GM04503 (cell line): ENCODE results near the gene CDC42BPB.

ENCODE experiments used
- DNase-seq: peaks from one replicate; pipeline ENCODE4 v3.0.0-alpha.2; 2012; ENCODE audit warnings: low read depth

Gene CDC42BPB

DNA sequence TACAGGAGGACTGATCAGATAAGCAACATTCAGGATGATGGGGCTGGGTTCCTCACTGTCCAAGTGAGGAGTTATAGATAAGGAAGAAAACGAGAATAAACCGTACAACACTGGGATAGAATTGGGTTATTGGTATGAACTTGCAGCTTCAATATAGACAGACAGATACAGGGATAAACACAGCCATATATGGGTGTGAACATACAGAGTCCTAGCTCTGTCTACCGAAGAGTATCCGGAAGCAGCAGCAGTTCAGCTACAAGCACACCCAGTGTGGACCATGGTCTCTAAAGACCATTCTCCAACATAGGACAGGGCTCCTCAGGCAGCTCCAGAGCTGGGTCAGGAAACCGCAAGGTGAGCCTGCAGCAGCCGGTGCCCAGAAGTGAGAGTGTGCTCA, 40.8 kb downstream of the CDC42BPB start:
- DNase-seq, result no peak

DNA sequence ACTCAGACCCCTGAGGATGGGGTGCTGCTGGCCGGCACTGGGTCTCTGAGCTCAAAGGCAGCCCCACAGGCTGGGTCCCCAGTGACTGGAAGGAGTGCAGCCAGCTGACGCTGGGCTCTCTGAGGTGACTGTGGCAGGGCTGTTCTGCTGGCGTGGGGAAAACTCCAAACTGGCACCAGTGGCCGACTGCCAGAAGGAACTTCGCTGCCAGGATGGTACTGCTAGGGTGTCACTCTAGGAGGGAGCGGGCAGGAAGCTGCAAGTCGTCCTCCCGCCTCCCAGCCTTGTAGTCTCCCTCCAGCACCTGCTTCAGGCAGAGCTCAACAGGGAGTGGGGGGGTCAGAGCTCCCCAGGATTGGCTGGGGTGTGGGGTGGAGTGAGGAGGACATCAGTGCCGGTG, 41.3 kb downstream of the CDC42BPB start:
- no peak for DNase-seq

DNA sequence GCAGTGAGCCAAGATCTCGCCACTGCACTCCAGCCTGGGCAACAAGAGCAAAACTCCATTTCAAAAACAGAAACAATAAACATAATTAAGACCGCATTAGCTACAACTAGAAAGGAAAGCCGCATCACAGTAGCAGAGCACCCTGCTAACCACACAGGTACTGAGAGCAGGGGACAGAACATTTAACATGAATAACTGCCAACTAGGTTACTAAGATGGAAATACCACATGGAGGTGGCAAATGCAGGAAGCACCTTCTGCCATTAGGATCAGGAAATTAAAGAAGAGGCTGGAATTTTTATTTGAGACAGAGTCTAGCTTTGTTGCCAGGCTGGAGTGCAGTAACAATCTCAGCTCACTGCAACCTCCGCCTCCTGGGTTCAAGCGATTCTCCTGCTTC, 41.9 kb downstream of the CDC42BPB start:
- DNase-seq, result no peak

DNA sequence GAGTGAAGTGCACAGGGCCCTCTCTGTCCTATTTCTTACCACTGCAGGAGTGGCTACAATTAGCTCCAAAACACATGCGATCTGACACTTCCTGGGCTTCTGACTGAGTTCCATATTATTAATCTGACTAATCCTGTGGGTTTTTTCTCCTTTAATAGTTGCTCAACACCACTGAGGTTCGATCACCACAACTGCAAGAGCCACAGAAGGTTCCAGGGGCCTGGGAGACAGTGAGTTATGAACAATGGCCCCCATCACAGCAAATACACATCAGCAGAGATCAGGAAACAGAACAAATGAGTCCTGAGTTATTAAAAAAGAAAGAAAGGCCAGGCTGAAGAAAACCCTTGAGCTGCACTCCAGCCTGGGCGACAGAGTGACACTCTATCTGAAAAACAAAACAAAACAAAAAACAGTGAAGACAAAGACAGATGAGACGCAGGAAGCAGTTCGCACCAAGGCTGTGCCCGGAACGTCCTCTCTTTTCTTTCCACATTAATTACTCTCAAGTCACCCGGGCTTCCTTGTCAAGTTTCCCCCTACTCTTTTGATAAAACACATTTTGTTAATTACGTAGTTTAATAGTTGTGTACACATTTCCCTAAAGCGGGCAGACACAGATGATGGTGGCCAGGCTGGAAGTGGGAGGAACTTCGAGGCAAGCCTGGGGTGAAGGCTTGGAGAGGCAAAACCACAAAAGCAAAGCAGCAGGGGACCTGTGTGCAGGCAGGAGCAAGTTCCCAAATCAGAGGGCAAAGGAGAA, 42.7 kb downstream of the CDC42BPB start:
- no peak for DNase-seq

DNA sequence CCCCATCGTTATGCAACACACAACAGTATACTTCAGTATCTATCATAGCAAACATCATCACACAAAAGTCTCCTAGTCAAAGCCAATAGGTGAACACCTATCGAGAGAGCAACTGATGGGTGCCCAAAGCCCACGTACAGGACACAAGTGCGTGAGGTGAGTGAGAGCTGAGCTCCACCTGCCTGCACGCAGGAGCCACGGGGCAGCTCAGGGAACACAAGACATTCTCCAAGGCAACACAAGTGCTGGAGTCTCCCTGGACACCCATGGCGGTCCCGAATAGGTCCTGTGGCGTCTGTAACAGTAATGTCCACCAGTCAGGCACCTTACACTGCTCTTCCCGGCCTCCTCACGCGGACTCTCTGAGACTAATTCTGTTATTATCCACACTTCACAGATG, 44.3 kb downstream of the CDC42BPB start:
- DNase-seq, result no peak

DNA sequence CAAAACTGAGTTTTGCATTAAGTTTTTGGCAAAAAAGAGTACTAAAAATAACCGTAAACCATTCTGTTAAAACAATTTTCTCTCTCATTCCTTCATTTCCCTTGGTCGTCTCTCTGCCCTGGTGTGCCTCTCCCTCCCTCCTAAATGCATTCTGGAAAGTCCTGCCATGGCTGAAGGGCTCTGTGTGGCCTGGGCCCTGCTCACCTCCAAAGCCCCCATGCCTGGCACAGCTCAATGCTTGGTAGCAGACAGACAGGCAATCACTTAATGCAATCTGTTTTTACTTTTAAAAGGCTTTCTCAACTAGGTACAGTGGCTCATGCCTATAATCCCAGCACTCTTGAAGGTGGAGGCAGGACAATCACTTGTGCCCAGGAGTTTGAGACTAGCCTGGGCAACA, 47.8 kb downstream of the CDC42BPB start:
- no peak for DNase-seq

DNA sequence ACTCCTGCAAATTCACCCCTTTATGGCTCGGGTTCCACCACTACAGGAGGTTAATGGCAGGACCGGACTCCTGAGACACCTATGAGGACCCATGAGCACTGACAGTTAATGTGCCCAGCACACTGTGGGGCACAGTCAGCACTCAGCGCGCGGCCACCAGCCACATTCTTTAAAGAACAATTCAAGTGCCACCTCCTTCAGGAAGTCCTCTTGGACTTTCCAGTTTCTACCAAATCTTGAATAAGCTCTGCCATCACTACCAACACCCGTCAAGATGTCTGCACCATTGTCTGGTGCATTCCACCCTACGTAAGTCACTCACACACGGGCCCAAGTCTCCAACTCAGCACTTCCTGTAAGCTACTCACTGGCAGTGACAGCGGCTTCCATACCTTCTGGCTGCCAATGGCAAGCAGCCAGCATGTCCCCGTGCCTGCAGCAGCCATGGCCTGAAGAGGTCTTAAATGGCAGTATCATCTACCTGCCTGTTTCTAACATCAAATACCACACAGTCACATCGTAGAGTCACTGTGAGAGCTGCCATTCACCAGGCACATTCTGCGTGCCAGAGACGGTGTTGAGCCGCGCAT, 48.5 kb downstream of the CDC42BPB start:
- no peak for DNase-seq

DNA sequence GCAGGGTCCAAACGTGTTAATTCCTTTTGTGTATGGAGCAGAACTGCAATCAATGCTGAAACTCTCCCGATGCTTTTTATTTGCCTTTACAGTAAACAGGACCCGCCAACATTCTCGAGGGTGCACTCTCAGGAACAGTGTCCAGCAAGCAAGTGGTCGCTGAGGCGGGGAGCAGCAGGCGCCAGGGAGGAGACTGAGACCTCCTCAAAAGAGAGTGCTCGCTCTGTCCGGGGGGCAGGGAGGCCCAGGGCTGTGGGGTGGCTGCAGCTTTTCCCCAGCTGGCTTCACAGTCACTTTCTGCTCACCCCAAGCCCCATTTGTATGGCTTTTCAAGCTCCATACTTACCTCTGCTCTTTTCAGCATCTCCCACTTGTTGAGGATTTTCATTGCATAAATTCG, 49.2 kb downstream of the CDC42BPB start:
- DNase-seq, result no peak

DNA sequence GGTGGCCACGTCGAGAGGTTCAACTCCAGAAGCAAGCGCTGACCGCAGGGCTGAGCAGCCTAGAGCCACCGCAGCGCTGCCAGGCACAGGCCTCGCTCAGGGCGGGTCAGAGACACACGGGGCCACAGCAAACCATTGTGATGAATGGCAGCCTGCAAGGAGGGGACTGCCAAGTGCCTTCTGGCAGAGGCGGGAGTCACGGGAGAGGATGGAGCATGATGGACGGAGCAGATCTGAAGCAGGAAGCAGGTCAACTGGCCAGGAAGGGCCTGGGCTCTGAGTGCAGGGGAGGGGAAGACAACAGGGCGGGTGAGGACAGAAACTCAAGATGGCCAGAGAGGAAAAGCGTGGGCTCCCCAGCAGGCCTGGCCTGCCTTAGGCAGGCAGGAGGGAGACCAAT, 49.8 kb downstream of the CDC42BPB start:
- no peak for DNase-seq

DNA sequence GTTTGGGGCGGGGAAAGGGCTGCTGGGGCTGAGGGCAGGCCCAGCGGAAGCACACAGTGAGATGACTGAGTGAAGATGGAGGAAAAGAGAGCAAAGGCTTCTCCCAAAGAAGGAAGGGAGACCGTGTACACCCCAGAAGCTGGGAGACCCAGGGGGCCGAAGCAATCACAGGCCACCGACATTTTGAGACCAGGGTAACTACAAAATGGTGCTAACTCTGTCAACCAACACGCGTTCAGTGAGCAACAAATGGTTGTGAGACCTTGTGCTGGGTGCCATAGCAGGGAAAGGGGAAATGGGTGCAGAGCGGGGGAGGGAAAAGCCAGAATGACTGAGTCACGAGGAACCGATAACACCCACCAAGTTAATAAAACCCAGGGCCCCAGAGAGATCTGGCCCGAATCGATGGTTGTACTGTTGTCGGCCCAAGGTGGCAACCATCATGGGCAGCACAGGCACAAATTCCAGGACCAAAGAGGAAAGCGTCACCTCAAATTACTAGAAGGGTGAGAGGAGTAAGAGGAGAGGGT, 50.3 kb downstream of the CDC42BPB start:
- no peak for DNase-seq

DNA sequence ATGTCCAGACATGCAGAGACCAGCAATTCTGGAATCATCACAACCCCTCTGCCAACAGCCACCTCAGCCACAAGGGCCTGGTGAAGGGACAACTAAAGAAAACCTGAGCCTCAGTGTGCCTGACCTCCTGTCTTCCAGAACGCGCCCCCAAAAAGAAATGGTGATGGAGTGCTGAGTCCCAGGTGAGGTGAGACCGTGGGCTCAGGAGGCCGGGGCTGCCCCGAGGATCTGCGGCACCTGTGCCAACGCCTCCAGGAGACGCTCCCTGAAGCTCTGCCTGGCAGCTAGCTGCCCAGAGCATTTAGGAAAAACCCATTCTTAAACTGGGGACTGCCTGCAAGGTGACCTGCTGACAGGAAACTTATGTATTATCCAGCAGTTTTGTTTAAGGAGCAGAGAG, 51.2 kb downstream of the CDC42BPB start:
- DNase-seq, result no peak

DNA sequence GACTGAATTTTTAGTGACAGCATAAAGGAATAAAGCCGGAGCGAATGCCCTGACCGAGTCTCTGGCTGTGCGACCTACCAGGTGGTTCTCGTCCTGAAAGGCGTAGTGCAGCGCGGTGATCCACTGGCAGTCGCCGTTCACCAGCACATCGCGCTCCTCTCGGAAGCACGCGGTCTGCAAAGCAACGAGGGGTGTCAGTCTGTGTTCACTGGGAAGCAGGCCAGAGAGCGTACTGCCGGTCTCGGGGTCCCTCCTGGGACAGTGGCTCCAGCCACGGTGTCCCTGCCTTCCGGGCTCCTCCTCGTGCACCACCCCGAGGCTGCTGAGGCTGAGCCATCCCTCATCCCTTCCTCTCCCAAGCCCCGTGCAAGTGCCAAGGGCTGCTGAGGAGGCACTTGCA, 53.5 kb downstream of the CDC42BPB start:
- DNase-seq, result no peak

DNA sequence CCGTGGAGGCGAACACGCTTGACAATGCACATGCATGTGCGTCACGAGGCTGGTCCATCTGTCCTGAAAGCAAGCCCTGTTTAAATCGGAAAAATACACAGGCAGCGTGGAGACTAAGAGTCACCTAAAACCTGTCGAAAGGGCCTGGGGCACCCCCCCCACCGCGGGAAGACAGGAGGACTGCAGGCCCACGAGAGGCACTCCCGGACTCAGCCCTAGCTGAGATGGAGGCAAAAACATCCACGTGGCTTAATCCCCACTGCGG, 54.1 kb downstream of the CDC42BPB start:
- DNase-seq, result no peak

DNA sequence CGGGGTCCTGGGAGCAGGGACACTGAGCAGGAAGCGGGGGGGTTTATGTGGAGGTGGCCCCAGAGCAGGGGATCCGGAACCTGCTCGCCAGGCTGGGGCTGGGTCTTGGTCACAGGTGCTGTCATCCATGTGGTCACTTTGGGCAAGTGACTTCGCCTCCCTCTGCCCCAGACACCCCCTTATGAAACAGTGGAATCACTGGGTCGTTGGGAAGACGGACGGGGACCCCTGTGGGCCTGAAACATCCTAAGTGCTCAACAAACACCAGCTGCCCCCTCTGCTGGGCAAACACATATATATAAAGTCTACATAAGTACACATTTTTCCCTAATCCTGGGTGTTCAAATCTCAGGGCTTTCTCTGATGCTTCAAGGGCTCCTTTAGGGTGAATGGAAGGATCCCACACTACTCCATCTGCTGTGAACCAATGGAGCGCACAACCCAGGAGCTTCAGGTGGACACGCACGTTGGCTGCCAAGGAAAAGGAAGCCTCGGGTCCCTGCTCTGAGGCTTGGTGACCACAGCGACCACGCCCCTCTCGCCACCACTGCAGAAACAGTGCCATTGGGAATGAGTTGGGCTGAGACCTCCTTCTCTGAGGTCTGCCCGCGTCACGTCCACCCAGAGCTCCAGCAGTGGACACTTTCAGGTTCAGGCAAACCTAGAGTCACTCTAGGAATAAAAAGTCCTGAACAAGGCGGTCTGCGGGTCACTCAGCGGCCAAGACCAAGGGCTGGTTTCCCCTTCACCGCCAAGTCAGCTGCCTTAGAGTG, 54.6 kb downstream of the CDC42BPB start:
- DNase-seq, result no peak

DNA sequence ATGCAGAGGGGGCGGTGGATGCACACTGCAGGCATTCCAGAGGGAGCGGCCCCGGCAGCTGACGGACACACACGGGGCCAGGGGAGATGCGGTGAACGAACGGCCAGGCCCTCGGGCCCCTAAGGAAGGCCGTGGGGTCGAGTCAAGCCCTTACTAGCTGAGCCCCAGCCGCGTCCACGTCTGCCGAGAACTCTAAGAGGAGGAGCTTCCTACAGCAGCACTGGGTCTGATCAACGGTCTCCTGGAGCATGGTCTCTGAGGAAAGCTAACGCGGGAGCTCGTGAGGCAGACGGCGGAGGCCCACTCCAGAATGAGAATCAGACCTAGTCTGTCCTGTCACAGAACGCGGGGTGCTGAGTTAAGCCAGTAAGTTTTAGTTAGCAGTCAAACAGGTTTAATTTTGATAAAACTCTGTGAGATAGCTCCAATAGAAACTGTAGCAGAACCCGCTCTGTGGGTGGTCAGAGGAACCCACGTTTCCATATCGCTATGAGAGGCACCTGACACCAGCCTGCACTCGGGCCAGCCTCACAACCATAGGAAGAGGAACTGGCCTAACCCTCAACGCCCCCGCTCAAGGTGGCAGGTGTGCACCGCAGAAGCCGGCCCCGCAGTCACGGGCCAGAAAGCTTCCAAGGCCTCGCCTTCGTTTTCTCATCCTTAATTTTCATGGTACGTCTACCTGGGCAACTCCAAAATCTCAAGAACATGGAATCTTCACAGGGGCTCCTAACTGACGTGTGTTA, 55.5 kb downstream of the CDC42BPB start:
- no peak for DNase-seq

DNA sequence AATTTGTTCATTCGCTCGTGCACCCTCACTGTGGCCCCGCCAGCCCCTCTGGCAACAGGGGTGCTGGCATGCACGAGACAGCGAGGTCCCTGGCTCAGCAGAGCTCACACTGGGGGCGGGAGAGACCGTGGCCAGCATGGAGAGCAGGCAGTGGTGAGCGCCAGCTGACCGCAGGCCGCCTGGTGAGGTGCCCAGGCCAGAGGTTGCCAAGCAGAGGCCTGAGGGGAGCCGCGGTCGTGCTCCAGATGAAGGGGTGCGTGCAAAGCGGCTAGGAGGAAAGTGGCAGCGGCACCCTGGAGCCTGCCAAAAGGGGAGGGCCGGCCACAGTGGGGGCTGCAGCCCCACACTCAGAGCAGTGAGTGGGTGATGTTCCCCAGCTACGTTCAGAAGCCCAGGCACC, 56.1 kb downstream of the CDC42BPB start:
- DNase-seq, result no peak

DNA sequence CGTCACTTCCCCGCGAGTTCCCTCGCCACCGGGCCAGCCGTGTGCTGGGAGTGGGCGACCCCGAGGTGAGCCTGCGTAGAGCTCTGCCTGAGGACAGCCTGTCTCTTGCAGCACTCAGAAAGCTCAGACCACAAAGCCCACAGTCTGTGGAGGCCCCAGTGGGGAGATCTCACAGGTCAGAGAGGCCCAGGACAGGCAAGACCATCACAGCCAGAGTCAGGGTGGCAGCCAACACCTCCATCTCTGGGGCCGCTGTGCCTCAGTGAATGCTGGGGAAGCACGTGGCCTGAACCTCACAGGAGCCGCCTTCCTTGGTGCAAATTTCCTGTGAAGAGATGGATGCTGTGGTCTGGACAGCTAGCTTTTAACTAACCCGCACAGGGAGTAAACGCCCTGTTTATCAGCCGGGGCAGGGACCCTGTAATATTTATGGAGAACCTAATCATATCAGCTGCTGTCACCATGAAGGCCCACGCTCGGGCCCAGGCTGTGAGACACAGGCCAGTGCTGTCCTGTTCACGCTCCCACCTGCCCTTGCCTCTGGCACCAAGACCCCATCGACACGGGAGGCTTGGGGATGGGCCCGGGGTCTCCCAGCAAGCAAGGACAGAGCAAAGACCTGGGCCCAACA, 56.9 kb downstream of the CDC42BPB start:
- no peak for DNase-seq

DNA sequence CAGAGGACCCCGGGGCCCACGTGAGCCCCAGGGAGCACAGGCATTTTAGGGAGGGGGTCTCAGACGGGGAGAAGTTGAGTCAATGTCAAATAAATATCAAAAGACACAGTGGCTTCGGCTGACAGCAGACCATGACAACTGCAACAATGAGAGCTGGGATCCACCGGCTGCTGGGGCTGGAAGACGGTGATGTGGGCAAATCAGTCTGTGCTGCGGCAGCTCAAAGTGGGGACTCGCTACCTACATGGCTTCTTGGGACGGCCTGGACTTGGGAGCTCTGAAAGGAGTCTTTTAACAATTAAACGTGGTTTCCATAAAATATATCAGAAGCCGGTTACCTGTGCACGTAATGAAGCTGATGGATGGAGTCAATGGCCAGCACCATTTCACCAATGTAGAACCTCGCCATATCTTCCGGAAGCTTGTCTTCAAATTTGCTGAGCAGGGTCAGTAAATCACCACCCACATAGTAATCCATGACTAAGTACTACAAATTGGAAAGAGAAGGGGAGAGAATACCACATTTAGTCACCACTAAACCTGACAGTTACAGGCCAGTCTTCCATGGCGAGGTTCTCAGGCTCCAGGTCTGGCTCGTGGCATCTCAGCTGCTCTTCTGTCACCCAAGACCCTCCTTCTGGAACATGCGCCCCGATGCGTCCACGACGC, 58.0 kb downstream of the CDC42BPB start:
- DNase-seq, result no peak

DNA sequence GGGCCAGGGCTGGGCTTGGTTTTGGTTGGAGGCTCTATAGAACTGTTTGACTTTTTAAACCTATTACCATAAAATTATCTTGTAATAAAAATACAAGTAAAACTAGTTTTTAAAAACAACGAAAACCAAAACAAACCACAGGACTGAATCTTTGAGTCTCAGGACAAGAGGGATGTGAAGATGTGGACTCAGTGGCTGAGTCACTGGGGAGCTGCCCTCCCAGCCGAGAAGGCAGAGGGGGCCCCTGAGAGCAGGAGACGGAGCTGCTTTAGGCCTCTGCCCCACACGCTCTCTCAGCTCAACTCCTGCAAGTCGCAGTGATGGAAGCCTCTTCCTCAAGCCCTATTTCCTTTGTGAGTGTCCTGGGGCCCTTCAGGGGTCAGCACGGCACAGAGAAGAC, 59.0 kb downstream of the CDC42BPB start:
- DNase-seq, result no peak

DNA sequence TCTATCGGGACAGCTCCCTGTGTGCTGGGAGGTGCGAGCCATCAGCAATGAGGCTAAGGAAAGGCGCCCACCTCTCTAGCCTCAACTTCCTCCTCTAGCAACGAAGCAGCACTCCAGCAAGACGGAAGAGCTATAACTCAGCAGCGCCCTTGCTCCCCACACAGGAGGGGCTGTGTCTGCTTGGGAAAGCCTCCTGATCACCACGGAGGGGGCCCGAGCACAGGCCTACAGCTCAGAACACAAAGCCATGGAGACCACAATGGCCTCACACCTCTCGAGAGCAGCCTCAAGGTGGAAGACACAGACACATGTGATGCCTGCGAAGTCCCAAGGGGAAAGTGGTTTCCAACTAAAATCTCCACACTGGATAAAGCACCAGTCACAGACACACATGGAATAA, 60.4 kb downstream of the CDC42BPB start:
- no peak for DNase-seq

DNA sequence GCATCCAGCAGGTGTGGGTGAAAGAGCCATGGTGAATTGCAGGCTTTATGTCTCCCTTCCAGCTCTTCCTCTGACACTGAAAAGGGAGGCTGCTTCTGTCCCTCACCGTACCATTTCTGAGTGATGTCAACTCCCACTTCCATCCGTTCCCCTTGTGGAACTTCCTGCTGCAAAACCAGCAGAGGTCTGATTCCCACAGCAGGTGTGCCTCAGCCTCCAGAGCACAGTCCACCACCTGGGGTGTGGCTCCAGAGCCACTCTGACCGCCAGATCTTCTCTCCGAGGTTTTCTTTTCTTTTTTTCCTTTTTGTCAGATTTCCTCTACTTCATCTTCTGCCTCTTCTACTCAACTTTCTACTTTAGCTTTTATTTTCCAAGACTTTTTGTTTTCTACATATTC, 62.7 kb downstream of the CDC42BPB start:
- DNase-seq, result no peak

DNA sequence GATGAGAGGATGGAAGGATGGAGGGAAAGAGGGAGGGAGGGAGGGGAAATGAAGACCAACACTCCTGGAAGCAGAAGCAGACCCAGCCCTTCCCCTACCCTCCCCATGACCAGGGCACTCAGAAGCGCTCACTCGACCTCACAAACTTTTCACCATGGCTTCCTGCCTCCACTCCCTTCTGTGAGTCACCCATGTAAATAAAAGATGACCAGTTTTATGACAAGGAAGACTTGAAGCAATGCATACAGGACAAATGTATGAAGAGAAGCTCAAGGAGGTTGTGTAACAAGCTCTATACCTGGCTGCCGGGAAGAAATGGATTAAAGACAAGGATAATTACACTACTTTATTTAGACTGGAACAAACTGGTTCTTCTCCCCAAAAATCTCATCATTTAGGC, 63.8 kb downstream of the CDC42BPB start:
- no peak for DNase-seq
